Endothelial cell of umbilical vein (primary cell): ENCODE results near the gene OR7A5.

Experiments used
- POLR2A ChIP-seq: IDR thresholded peaks from 2 replicates; pipeline ENCODE4 v1.6.1; 2012; ENCODE audit warnings: low read depth, mild to moderate bottlenecking, control low read depth, low read length
- TF ChIP-seq, protein P1 (sequence below), 2 donors: IDR thresholded peaks; 1 replicate in 1 of 2; 2 replicates in 1 of 2; pipeline ENCODE4 v1.5.1; 2011; ENCODE audit warnings: low read length in 2 of 2, mild to moderate bottlenecking in 2 of 2, moderate library complexity in 2 of 2, control low read depth in 1 of 2, inconsistent platforms in 1 of 2, low read depth in 1 of 2; ENCODE audit not compliant: insufficient read depth in 1 of 2; ENCODE audit errors: extremely low read depth in 1 of 2

DNA sequence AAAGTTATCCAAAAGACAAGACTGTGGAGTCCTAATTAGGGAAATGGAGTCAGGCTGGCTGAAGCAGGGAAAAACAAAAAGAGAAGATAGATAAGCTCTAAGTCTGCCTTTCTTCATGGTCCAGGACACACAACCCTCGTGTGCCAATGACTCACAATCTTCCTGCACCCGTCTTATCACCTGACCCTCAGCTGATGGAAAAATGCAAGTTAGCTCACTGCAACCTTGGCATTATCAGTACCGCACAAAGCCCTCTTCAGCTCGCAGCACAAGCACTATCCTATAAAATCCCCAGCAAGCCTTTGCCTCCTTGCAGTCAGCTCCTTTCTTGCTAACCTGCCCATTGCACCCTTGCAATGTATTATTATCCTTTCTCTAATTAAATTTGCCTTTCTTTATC, 4.3 kb downstream of the OR7A5 start:
- TF ChIP-seq, protein P1, sequence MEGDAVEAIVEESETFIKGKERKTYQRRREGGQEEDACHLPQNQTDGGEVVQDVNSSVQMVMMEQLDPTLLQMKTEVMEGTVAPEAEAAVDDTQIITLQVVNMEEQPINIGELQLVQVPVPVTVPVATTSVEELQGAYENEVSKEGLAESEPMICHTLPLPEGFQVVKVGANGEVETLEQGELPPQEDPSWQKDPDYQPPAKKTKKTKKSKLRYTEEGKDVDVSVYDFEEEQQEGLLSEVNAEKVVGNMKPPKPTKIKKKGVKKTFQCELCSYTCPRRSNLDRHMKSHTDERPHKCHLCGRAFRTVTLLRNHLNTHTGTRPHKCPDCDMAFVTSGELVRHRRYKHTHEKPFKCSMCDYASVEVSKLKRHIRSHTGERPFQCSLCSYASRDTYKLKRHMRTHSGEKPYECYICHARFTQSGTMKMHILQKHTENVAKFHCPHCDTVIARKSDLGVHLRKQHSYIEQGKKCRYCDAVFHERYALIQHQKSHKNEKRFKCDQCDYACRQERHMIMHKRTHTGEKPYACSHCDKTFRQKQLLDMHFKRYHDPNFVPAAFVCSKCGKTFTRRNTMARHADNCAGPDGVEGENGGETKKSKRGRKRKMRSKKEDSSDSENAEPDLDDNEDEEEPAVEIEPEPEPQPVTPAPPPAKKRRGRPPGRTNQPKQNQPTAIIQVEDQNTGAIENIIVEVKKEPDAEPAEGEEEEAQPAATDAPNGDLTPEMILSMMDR (IDR thresholded peaks at IDR 0.05; ENCODE audit: extremely low read depth in 1 of 2, insufficient read depth in 1 of 2, low read depth in 1 of 2, low read length in 2 of 2) = no peak
- no peak for TF ChIP-seq POLR2A
